Epithelial cell of prostate (primary cell): ENCODE data around the gene TMEM151B.
A peak's percentile ranks its signal among the peaks of the same experiment; 100 is the strongest.

Source experiments
- DNase-seq: peaks from one replicate; pipeline ENCODE4 v3.0.0-alpha.2; 2011; ENCODE audit warnings: low read depth, low spot score
- H3K27ac ChIP-seq: fragments of 450-650 bp; 2 replicates; pipeline ENCODE4 v1.5.1; 2017; ENCODE audit warnings: mild to moderate bottlenecking

TMEM151B gene

GRCh38 chr6:44250067-44250717, 20.1 kb upstream of the TMEM151B start:
- DNase-seq: no peak
- peak overlapping the region; percentile 91 for H3K27ac ChIP-seq

GRCh38 chr6:44250718-44251123, 19.5 kb upstream of the TMEM151B start:
- DNase-seq: no peak

GRCh38 chr6:44251576-44252524, 18.4 kb upstream of the TMEM151B start:
- DNase-seq: no peak
- H3K27ac ChIP-seq: no peak overlapping the region

More at GRCh38 chr6:44250718-44251123, 19.5 kb upstream of the TMEM151B start:
- peak overlapping the region; percentile 91 for H3K27ac ChIP-seq

- no peak overlapping the region for H3K27ac ChIP-seq
- DNase-seq: no peak
Measured at GRCh38 chr6:44253307-44254101, 16.7 kb upstream of the TMEM151B start.

GRCh38 chr6:44254191-44255104, 15.8 kb upstream of the TMEM151B start:
- no peak overlapping the region for H3K27ac ChIP-seq
- DNase-seq: no peak

- DNase-seq: no peak
- H3K27ac ChIP-seq: peak overlapping the region; percentile 81
Measured at GRCh38 chr6:44255105-44255808, 15.0 kb upstream of the TMEM151B start.

GRCh38 chr6:44255871-44256774, 14.1 kb upstream of the TMEM151B start:
- DNase-seq: no peak
- peak overlapping the region; percentile 81 for H3K27ac ChIP-seq

GRCh38 chr6:44256775-44257024, 13.6 kb upstream of the TMEM151B start:
- peak overlapping the region; percentile 81 for H3K27ac ChIP-seq
- no peak for DNase-seq

- DNase-seq: no peak
- peak within 1 kb of the TSS; percentile 81 for H3K27ac ChIP-seq
Measured at GRCh38 chr6:44257025-44257752, 13.1 kb upstream of the TMEM151B start, which contains the start of gene SLC35B2. SLC35B2 (minus strand) TSS chr6:44257528; CDS start chr6:44257410, 118 bp downstream.

- DNase-seq: no peak
- H3K27ac ChIP-seq: peak overlapping the region; percentile 81
Measured at GRCh38 chr6:44257753-44258324, 12.4 kb upstream of the TMEM151B start.

- no peak overlapping the region for H3K27ac ChIP-seq
- no peak for DNase-seq
Measured at GRCh38 chr6:44258325-44258863, 11.9 kb upstream of the TMEM151B start.

- no peak overlapping the region for H3K27ac ChIP-seq
- DNase-seq: no peak
Measured at GRCh38 chr6:44258921-44259320, 11.3 kb upstream of the TMEM151B start.

- H3K27ac ChIP-seq: no peak overlapping the region
- no peak for DNase-seq
Measured at GRCh38 chr6:44260011-44260410, 10.2 kb upstream of the TMEM151B start.

GRCh38 chr6:44260451-44261297, 9.6 kb upstream of the TMEM151B start:
- no peak overlapping the region for H3K27ac ChIP-seq
- DNase-seq: no peak

GRCh38 chr6:44261581-44261980, 8.7 kb upstream of the TMEM151B start:
- no peak for DNase-seq
- H3K27ac ChIP-seq: no peak overlapping the region
